ENCODE results near the gene PRSS37. TPM values are rescaled to one million over a fixed set of nuclear protein-coding genes. Genes with fewer than 3 reads are reported as not detected.

PRSS37 gene, protein sequence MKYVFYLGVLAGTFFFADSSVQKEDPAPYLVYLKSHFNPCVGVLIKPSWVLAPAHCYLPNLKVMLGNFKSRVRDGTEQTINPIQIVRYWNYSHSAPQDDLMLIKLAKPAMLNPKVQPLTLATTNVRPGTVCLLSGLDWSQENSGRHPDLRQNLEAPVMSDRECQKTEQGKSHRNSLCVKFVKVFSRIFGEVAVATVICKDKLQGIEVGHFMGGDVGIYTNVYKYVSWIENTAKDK
- total RNA-seq (not detected), polyA plus RNA-seq (not detected)
- long read RNA-seq, donor 1 = 0 reads
- long read RNA-seq, donor 2 = 0 reads
- long read RNA-seq, donor 3 = 0 reads
- long read RNA-seq, donor 4 = 0 reads
- long read RNA-seq, donor 5 = 0 reads
- long read RNA-seq, donor 6 = 0 reads
- long read RNA-seq, donor 7 = 0 reads
- long read RNA-seq, donor 8 = 0 reads
- long read RNA-seq, donor 9 = 0 reads
- long read RNA-seq, donor 10 = 0 reads

GRCh38 chr7:141841385-141841784 lies at the start of gene PRSS37:
PRSS37 (minus strand) TSS chr7:141841485; CDS start chr7:141841049, 436 bp downstream.
- intact Hi-C loops (cut with DNase I) = no loop called here
- Histone ChIP-seq H3K27me3 (no peaks in the 10 kb centered on the region), H3K4me3 (no peak within 1 kb of the TSS), H3K36me3 (replicated peaks in 1 of 2) (no peaks in the 10 kb centered on the region), H3K9me3 (replicated peaks in 1 of 3) (no peaks in the 10 kb centered on the region), H3K27ac (no peak within 1 kb of the TSS), H3K4me1 (replicated peaks in 1 of 2) (no peaks in the 10 kb centered on the region)
- TF ChIP-seq POLR2A (IDR thresholded peaks at IDR 0.05) = no peak
- TF ChIP-seq, protein P1, sequence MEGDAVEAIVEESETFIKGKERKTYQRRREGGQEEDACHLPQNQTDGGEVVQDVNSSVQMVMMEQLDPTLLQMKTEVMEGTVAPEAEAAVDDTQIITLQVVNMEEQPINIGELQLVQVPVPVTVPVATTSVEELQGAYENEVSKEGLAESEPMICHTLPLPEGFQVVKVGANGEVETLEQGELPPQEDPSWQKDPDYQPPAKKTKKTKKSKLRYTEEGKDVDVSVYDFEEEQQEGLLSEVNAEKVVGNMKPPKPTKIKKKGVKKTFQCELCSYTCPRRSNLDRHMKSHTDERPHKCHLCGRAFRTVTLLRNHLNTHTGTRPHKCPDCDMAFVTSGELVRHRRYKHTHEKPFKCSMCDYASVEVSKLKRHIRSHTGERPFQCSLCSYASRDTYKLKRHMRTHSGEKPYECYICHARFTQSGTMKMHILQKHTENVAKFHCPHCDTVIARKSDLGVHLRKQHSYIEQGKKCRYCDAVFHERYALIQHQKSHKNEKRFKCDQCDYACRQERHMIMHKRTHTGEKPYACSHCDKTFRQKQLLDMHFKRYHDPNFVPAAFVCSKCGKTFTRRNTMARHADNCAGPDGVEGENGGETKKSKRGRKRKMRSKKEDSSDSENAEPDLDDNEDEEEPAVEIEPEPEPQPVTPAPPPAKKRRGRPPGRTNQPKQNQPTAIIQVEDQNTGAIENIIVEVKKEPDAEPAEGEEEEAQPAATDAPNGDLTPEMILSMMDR (IDR thresholded peaks at IDR 0.05) = no peak
- DNase-seq = no peak

DNA sequence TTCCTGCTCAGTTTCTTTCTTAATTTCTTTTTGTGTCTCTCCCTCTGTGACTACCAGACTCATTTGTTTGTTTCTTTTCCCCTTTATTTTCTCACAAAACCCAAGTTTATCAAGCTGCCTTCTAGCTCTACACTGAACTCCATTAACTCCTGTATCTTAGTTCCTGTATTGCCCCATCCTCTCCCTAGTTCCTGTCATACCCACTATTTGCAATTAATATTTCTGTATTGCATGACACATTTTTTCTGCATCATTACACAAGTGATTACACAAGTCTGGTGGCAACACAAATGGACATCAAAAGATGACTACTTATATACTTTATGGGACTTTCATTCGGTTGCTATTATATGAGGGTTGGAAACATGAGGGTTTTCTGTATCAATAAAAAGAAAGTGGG lies 48.0 kb upstream of the PRSS37 start:
- no peaks in the 10 kb centered on the region for H3K36me3 ChIP-seq (replicated peaks in 1 of 2)
- H3K9me3 ChIP-seq (replicated peaks in 1 of 3) = no peaks in the 10 kb centered on the region
- TF ChIP-seq POLR2A (IDR thresholded peaks at IDR 0.05) = no peak
- TF ChIP-seq, protein P1 (IDR thresholded peaks at IDR 0.05) = no peak
- H3K4me1 ChIP-seq (replicated peaks in 1 of 2) = no peaks in the 10 kb centered on the region
- no peak overlapping the region for H3K4me3 ChIP-seq
- H3K27ac ChIP-seq = no peak overlapping the region
- DNase-seq = no peak
- H3K27me3 ChIP-seq = no peaks in the 10 kb centered on the region
- 67 to 89% (median 80%) methylated on average over 1 of the region's 1 CpG for WGBS, 4 donors
- intact Hi-C loops (cut with DNase I) = no loop called here

- Histone ChIP-seq H3K27me3 (no peaks in the 10 kb centered on the region), H3K27ac (no peak overlapping the region), H3K4me1 (replicated peaks in 1 of 2) (no peaks in the 10 kb centered on the region), H3K4me3 (no peak overlapping the region), H3K36me3 (replicated peaks in 1 of 2) (no peaks in the 10 kb centered on the region), H3K9me3 (replicated peaks in 1 of 3) (no peaks in the 10 kb centered on the region)
- WGBS, 4 donors = 54 to 74% (median 61%) methylated on average over 5 of the region's 5 CpGs
- no peak for DNase-seq
- intact Hi-C loops (cut with DNase I) = no loop called here
- TF ChIP-seq, protein P1 (IDR thresholded peaks at IDR 0.05) = no peak
- no peak for TF ChIP-seq POLR2A (IDR thresholded peaks at IDR 0.05)
Measured at GRCh38 chr7:141884539-141885225, 43.4 kb upstream of the PRSS37 start.

DNA sequence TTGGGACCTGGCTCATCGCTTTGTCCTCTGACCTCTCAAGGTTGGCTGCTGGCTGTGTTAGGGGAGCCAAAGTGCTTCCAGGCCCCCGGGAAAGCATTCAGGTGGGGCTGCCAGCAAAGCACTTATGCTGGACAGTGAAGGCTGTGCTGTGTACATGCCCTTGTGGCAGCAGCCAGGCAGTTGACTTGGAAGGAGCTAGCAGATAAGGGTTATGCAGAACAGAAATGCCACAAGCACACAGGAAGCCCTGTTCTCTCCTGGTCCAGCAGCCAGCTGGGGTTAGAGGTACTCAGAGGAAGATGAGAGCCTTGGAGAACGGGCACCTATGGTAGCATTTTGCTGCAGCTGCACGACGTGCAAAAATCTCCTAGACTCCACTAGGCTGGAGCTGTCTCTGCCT lies 39.7 kb upstream of the PRSS37 start:
- no peak overlapping the region for H3K4me3 ChIP-seq
- H3K9me3 ChIP-seq (replicated peaks in 1 of 3) = no peaks in the 10 kb centered on the region
- H3K27me3 ChIP-seq = no peaks in the 10 kb centered on the region
- intact Hi-C loops (cut with DNase I) = no loop called here
- TF ChIP-seq, protein P1 (IDR thresholded peaks at IDR 0.05) = no peak
- TF ChIP-seq POLR2A (IDR thresholded peaks at IDR 0.05) = no peak
- H3K4me1 ChIP-seq (replicated peaks in 1 of 2) = no peaks in the 10 kb centered on the region
- H3K27ac ChIP-seq = no peak overlapping the region
- no peaks in the 10 kb centered on the region for H3K36me3 ChIP-seq (replicated peaks in 1 of 2)
- WGBS, 4 donors = 61 to 70% (median 64%) methylated on average over 4 to 5 of the region's 5 CpGs
- no peak for DNase-seq

Measured in adrenal gland (tissue), 19 donors.